SK-N-DZ (cell line): ENCODE data around the gene DISC1.
A peak's percentile ranks its signal among the peaks of the same experiment; 100 is the strongest.
"Not testable (repeated sequence)": the region's sequence is repeated elsewhere in the genome, so short reads cannot be mapped to it uniquely, and the experiment has no call there.

ENCODE experiments used
- DNase-seq: peaks from one replicate; pipeline ENCODE4 v3.0.0-alpha.2; 2015; ENCODE audit warnings: low spot score

The DISC1 gene

GRCh38 chr1:231667896-231668506 lies 41.4 kb downstream of the DISC1 start:
- no peak for DNase-seq

GRCh38 chr1:231668826-231669225 lies 42.2 kb downstream of the DISC1 start:
- no peak for DNase-seq

- not testable (repeated sequence) for DNase-seq
Observed at GRCh38 chr1:231669864-231670621, 43.5 kb downstream of the DISC1 start.

- DNase-seq: no peak
Observed at GRCh38 chr1:231670755-231671154, 44.2 kb downstream of the DISC1 start.

- no peak for DNase-seq
Observed at GRCh38 chr1:231674575-231674974, 48.0 kb downstream of the DISC1 start.

GRCh38 chr1:231676487-231676886 lies 49.9 kb downstream of the DISC1 start:
- no peak for DNase-seq

- no peak for DNase-seq
Observed at GRCh38 chr1:231677442-231677841, 50.9 kb downstream of the DISC1 start.

- DNase-seq: no peak
Observed at GRCh38 chr1:231678011-231678432, 51.4 kb downstream of the DISC1 start.

GRCh38 chr1:231679109-231679508 lies 52.5 kb downstream of the DISC1 start:
- DNase-seq: peak; percentile 25

GRCh38 chr1:231681006-231681405 lies 54.4 kb downstream of the DISC1 start:
- no peak for DNase-seq

GRCh38 chr1:231682779-231683178 lies 56.2 kb downstream of the DISC1 start:
- DNase-seq: peak; percentile 22

GRCh38 chr1:231683439-231684165 lies 57.0 kb downstream of the DISC1 start:
- DNase-seq: no peak

GRCh38 chr1:231684356-231685244 lies 58.0 kb downstream of the DISC1 start:
- DNase-seq: no peak

- DNase-seq: no peak
Observed at GRCh38 chr1:231686384-231686783, 59.8 kb downstream of the DISC1 start.

- DNase-seq: no peak
Observed at GRCh38 chr1:231688989-231689388, 62.4 kb downstream of the DISC1 start.

- no peak for DNase-seq
Observed at GRCh38 chr1:231690059-231690458, 63.5 kb downstream of the DISC1 start.

GRCh38 chr1:231691618-231692259 lies 65.1 kb downstream of the DISC1 start:
- DNase-seq: peak; percentile 38

- DNase-seq: no peak
Observed at GRCh38 chr1:231693361-231694074, 66.9 kb downstream of the DISC1 start.

GRCh38 chr1:231694075-231694431 lies 67.5 kb downstream of the DISC1 start:
- DNase-seq: no peak

- no peak for DNase-seq
Observed at GRCh38 chr1:231694465-231695077, 68.0 kb downstream of the DISC1 start.
